Body of pancreas (tissue), 4 donors: ENCODE measurements around the gene STK38.

Experiments
- CTCF ChIP-seq, 7 experiments: fragments of 450-650 bp in 4 of 7; fragments of 200-600 bp in 3 of 7; sonication (generic) in 3 of 7; IDR thresholded peaks; one replicate each; pipeline ENCODE4 v1.5.1; 2016 to 2019; ENCODE audit warnings: antibody characterized with exemption in 7 of 7
- POLR2A ChIP-seq, 3 donors: fragments of 450-650 bp; IDR thresholded peaks; one replicate each; pipeline ENCODE4 v1.6.1; 2016; ENCODE audit warnings: antibody characterized with exemption in 3 of 3, mild to moderate bottlenecking in 2 of 3

GRCh38 chr6:36504982-36505381 lies 42.3 kb downstream of the STK38 start:
- TF ChIP-seq CTCF (IDR thresholded peaks at IDR 0.05) (no peak), POLR2A (IDR thresholded peaks at IDR 0.05) (no peak)
